ENCODE measurements around the gene SARM1. TPM values are rescaled to one million over a fixed set of nuclear protein-coding genes. Genes with fewer than 3 reads are reported as not detected.

Gene SARM1
- total RNA-seq, 2 donors from 2014 or later, result 1.3 to 2.0 TPM

- H3K27me3 ChIP-seq (ENCODE audit: control insufficient read depth, insufficient read depth, low read length, poor library complexity, severe bottlenecking), result no peaks in the 10 kb centered on the region
- Mint-ChIP-seq H3K27ac (no peak overlapping the region), H3K27me3 (ENCODE audit: insufficient read depth) (peaks cover 9% of the 10 kb centered on the region), H3K36me3 (ENCODE audit: low read depth) (peaks cover 6% of the 10 kb centered on the region), H3K9me3 (no peaks in the 10 kb centered on the region), H3K4me3 (no peak overlapping the region), H3K4me1 (peaks cover 38% of the 10 kb centered on the region)
- H3K9ac ChIP-seq (ENCODE audit: extremely low read depth, low read length, poor library complexity, severe bottlenecking), result no peak overlapping the region
- H3K27ac ChIP-seq (ENCODE audit: low read depth, low read length), result no peak overlapping the region
- no peaks in the 10 kb centered on the region for H3K36me3 ChIP-seq (ENCODE audit: control insufficient read depth, insufficient read depth, low read length)
- H3K4me3 ChIP-seq (ENCODE audit: low read length), result no peak overlapping the region
- TF ChIP-seq, protein P1, sequence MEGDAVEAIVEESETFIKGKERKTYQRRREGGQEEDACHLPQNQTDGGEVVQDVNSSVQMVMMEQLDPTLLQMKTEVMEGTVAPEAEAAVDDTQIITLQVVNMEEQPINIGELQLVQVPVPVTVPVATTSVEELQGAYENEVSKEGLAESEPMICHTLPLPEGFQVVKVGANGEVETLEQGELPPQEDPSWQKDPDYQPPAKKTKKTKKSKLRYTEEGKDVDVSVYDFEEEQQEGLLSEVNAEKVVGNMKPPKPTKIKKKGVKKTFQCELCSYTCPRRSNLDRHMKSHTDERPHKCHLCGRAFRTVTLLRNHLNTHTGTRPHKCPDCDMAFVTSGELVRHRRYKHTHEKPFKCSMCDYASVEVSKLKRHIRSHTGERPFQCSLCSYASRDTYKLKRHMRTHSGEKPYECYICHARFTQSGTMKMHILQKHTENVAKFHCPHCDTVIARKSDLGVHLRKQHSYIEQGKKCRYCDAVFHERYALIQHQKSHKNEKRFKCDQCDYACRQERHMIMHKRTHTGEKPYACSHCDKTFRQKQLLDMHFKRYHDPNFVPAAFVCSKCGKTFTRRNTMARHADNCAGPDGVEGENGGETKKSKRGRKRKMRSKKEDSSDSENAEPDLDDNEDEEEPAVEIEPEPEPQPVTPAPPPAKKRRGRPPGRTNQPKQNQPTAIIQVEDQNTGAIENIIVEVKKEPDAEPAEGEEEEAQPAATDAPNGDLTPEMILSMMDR (conservative IDR thresholded peaks at IDR 0.05), result no peak
- peaks cover 11% of the 10 kb centered on the region for H3K4me1 ChIP-seq (ENCODE audit: control insufficient read depth, insufficient read depth, low read length)
- 85 to 95% methylated on average over 4 to 6 of the region's 6 CpGs for WGBS, 2 experiments (ENCODE audit: insufficient coverage in 1 of 2, insufficient read length in 1 of 2)
- no peaks in the 10 kb centered on the region for H3K9me3 ChIP-seq (ENCODE audit: control insufficient read depth, low read length)
- peak; percentile 63 for DNase-seq
Observed at GRCh38 chr17:28402844-28403243, 31.4 kb downstream of the SARM1 start.

- no peak overlapping the region for H3K9ac ChIP-seq (ENCODE audit: extremely low read depth, low read length, poor library complexity, severe bottlenecking)
- DNase-seq, result no peak
- WGBS, 2 experiments (ENCODE audit: insufficient coverage in 1 of 2, insufficient read length in 1 of 2), result 94 to 97% methylated on average over 2 of the region's 2 CpGs
- Mint-ChIP-seq H3K4me3 (no peak overlapping the region), H3K27me3 (ENCODE audit: insufficient read depth) (peaks cover 9% of the 10 kb centered on the region), H3K9me3 (no peaks in the 10 kb centered on the region), H3K4me1 (peaks cover 48% of the 10 kb centered on the region), H3K27ac (no peak overlapping the region), H3K36me3 (ENCODE audit: low read depth) (no peaks in the 10 kb centered on the region)
- no peaks in the 10 kb centered on the region for H3K27me3 ChIP-seq (ENCODE audit: control insufficient read depth, insufficient read depth, low read length, poor library complexity, severe bottlenecking)
- TF ChIP-seq, protein P1 (conservative IDR thresholded peaks at IDR 0.05), result no peak
- H3K9me3 ChIP-seq (ENCODE audit: control insufficient read depth, low read length), result no peaks in the 10 kb centered on the region
- no peak overlapping the region for H3K4me3 ChIP-seq (ENCODE audit: low read length)
- H3K36me3 ChIP-seq (ENCODE audit: control insufficient read depth, insufficient read depth, low read length), result no peaks in the 10 kb centered on the region
- H3K27ac ChIP-seq (ENCODE audit: low read depth, low read length), result no peak overlapping the region
- peaks cover 15% of the 10 kb centered on the region for H3K4me1 ChIP-seq (ENCODE audit: control insufficient read depth, insufficient read depth, low read length)
Observed at GRCh38 chr17:28404007-28404406, 32.5 kb downstream of the SARM1 start.

GRCh38 chr17:28404461-28404811 is 32.9 kb downstream of the SARM1 start:
- peak overlapping the region; percentile 63 for H3K4me3 Mint-ChIP-seq
- H3K9me3 ChIP-seq (ENCODE audit: control insufficient read depth, low read length), result no peaks in the 10 kb centered on the region
- no peak for DNase-seq
- peaks cover 48% of the 10 kb centered on the region for H3K4me1 Mint-ChIP-seq
- H3K4me1 ChIP-seq (ENCODE audit: control insufficient read depth, insufficient read depth, low read length), result peaks cover 15% of the 10 kb centered on the region
- no peak overlapping the region for H3K27ac Mint-ChIP-seq
- no peaks in the 10 kb centered on the region for H3K36me3 ChIP-seq (ENCODE audit: control insufficient read depth, insufficient read depth, low read length)
- H3K4me3 ChIP-seq (ENCODE audit: low read length), result no peak overlapping the region
- WGBS, 2 experiments (ENCODE audit: insufficient coverage in 1 of 2, insufficient read length in 1 of 2), result 89 to 96% methylated on average over 5 of the region's 5 CpGs
- H3K27ac ChIP-seq (ENCODE audit: low read depth, low read length), result no peak overlapping the region
- H3K27me3 ChIP-seq (ENCODE audit: control insufficient read depth, insufficient read depth, low read length, poor library complexity, severe bottlenecking), result no peaks in the 10 kb centered on the region
- no peaks in the 10 kb centered on the region for H3K9me3 Mint-ChIP-seq
- H3K27me3 Mint-ChIP-seq (ENCODE audit: insufficient read depth), result peaks cover 9% of the 10 kb centered on the region
- TF ChIP-seq, protein P1 (conservative IDR thresholded peaks at IDR 0.05), result no peak
- H3K36me3 Mint-ChIP-seq (ENCODE audit: low read depth), result no peaks in the 10 kb centered on the region
- no peak overlapping the region for H3K9ac ChIP-seq (ENCODE audit: extremely low read depth, low read length, poor library complexity, severe bottlenecking)
